IPS DF 4.7 (cell line): ENCODE measurements around the gene HSD17B4.
A peak's percentile ranks its signal among the peaks of the same experiment; 100 is the strongest.
"Not testable (repeated sequence)": the region's sequence is repeated elsewhere in the genome, so short reads cannot be mapped to it uniquely, and the experiment has no call there.

ENCODE experiments used
- DNase-seq: peaks from one replicate; pipeline ENCODE4 v3.0.0-alpha.2; 2013; ENCODE audit warnings: low spot score; ENCODE audit errors: extremely low read depth

Gene HSD17B4

DNA sequence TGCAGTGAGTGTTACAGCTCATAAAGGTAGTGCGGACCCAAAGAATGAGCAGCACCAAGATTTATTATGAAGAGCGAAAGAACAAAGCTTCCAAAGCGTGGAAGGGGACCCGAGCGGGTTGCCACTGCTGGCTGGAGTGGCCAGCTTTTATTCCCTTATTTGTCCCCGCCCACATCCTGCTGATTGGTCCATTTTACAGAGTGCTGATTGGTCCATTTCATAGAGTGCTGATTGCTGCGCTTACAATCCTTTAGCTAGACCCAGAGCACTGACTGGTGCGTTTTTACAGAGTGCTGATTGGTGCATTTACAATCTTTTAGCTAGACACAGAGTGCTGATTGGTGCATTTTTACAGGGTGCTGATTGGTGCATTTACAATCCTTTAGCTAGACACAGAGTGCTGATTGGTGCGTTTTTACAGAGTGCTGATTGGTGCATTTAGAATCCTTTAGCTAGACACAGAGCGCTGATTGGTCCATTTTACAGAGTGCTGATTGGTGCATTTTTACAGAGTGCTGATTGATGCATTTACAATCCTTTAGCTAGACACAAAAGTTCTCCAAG is 19.5 kb upstream of the HSD17B4 start:
- not testable (repeated sequence) for DNase-seq

DNA sequence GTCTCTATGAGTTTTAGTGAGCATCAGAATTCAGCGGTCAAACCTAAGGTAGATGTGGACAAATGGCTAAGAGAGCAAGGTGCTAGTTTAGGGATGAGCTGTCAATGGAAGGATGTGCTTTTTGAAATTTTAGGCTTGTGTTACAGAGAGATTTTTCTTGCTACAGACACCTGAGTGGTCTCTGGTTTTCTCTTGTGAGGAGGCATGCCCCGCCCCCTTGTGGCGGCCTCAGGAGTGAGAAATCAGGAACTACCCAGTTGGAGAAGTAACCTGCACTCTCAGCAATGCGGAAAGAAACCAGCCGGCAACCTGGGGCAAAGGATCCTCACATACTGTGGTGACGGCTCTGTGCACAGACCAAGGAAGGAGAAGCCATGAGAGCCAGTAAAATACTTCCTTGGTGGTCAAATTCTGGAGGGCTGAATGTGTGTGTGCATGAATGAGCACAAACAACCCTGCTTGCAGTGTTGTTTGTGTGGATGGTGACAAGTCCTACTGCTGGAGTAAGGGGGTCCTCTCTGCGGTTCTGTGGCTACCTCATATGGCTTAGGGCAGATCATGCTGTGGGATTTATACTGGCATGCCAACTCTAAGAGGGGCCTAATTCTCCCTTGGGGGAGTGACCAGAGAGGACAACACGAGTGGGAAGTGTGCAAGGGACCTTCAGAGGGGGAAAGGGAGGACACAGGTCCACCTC is 16.7 kb upstream of the HSD17B4 start:
- no peak for DNase-seq

DNA sequence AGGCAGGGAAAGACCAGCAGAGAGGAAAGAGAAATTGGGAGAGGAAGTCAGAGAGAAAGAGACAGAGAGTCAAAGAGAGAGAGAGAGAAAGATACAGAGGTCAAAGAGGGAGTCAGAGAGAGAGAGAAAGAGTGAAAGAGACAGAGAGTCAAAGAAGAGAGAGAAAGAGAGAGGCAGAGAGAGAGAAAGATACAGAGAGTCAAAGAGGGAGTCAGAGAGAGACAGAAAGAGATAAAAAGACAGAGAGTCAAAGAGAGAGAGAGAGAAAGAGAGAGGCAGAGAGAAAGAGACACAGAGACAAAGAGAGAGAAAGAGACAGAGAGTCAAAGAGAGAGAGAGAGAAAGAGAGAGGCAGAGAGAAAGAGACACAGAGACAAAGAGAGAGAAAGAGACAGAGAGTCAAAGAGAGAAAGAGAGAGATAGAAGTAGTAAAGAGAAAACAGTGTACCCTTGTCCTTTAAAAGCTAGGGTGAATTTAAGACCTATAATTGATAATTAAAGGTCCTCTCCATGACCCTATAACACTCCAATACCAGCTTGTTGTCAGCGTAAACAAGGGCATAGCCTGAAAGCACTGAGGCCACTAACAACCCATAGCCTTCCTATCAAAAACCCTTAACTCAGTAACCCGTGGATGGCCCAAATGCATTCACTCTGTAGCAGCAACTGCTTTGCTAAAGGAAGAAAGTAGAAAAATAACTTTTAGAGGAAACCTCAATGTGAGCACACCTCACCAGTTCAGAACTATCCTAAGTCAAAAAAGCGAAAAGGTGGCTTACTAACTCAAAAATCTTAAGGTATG is 14.3 kb upstream of the HSD17B4 start:
- DNase-seq = not testable (repeated sequence)

DNA sequence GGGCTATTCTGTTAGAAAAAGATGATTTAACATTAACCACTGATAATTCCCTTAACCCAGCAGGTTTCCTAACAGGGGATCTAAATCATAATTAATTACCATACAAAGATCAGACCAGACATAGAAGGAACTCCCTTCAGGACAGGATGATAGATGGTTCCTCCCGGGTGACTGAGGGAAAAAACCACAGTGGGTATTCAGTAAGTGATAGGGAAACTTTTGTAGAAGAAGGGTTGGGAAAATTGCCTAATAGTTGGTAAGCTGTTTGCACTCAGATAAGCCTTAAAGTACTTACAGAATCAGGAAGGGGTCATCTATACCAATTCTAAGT is 13.7 kb upstream of the HSD17B4 start:
- DNase-seq = not testable (repeated sequence)

- no peak for DNase-seq
Measured at GRCh38 chr5:119439140-119439631, 13.1 kb upstream of the HSD17B4 start.

GRCh38 chr5:119439632-119440031 is 12.7 kb upstream of the HSD17B4 start:
- not testable (repeated sequence) for DNase-seq

DNA sequence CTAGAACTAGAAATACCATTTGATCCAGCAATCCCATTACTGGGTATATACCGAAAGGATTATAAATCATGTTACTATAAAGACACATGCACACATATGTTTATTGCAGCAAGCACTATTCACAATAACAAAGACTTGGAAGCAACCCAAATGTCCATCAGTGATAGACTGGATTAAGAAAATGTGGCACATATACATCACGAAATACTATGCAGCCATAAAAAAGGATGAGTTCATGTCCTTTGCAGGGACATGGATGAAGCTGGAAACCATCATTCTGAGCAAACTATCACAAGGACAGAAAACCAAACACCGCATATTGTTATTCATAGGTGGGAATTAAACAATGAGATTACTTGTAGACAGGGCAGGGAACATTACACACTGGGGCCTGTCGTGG is 7.7 kb upstream of the HSD17B4 start:
- DNase-seq = not testable (repeated sequence)

GRCh38 chr5:119445544-119445943 is 6.8 kb upstream of the HSD17B4 start:
- no peak for DNase-seq

- no peak for DNase-seq
Measured at GRCh38 chr5:119449882-119450281, 2.4 kb upstream of the HSD17B4 start.

- not testable (repeated sequence) for DNase-seq
Measured at GRCh38 chr5:119450627-119451026, 1.7 kb upstream of the HSD17B4 start.

- DNase-seq = no peak
Measured at GRCh38 chr5:119451561-119451960, 736 bp upstream of the HSD17B4 start.

DNA sequence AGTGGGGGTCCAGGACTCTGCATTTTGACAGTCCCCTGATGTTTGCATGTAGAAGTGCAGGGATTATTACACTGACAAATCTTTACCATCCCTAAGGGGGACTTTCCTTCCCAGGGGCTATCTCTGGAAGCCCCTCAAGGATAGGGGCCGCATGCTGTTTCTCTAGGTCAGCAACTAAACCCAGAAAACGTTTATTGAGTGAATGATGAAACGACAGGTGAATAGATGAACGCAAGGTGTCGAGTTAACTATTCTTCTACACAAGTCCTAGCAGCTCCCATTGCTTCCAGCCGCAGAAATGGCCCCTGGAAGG is 281 bp upstream of the HSD17B4 start:
- DNase-seq = no peak

- no peak for DNase-seq
Measured at GRCh38 chr5:119453040-119453373, 710 bp downstream of the HSD17B4 start.

DNA sequence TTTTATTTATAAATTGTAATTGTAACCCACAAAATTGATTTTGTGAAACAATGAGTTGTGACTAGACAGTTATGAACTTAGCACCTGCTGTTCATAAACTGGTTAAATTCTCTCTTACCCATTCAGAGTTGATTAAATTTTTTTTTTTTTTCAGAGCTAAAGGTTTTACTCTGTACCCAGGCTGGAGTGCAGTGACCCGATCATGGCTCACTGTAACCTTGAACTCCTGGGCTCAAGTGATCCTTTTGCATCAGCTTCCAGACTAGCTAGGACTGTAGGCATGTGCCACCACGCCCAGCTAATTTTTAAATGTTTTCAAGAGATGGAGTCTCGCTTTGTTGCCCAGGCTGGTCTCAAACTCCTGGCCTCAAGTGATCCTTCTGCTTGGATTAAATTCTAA is 1.9 kb downstream of the HSD17B4 start:
- no peak for DNase-seq

GRCh38 chr5:119458911-119459632 is 6.8 kb downstream of the HSD17B4 start:
- no peak for DNase-seq

- no peak for DNase-seq
Measured at GRCh38 chr5:119465640-119466039, 13.3 kb downstream of the HSD17B4 start.

- DNase-seq = no peak
Measured at GRCh38 chr5:119468286-119468685, 16.0 kb downstream of the HSD17B4 start.

DNA sequence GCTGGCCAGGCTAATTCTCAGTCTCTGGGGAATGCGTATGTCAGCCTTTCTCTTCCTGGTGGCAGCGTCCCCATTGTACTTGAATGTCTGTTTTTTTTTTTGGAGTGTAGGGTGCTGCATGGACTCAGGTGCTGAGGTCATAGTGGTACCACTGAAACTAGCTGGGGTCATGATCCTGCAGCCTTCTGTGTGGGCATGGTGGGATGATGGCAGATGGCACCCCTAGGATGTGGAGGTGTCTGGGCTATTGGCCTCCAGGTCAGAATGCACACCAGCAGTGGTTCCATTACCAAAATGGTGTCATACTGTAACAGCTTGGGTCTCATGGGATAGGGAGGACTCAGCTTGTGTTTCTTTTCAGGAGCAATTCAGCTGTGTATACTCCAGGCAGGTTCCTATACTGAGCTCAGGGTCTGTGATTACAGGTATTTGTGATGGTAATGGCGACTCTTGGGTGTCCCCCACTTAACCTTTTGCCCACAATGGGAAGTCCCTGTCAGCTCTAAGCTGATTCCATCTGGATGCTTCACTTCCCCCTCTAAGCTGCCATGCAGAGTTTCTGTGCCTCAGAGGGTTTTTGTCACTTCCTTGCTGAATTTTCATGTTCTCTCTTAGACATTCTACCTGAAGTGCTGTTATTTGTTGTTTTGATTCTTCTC is 17.9 kb downstream of the HSD17B4 start:
- DNase-seq = peak; percentile 62

GRCh38 chr5:119470851-119471451 is 18.7 kb downstream of the HSD17B4 start:
- no peak for DNase-seq

- no peak for DNase-seq
Measured at GRCh38 chr5:119473241-119473640, 20.9 kb downstream of the HSD17B4 start.

- DNase-seq = no peak
Measured at GRCh38 chr5:119476341-119476740, 24.0 kb downstream of the HSD17B4 start.
